Mucosa of rectum (tissue), 2 donors: ENCODE results near the gene C5orf24.

ENCODE experiments used
- H3K27ac ChIP-seq, 2 donors: one replicate each; pipeline ENCODE4 v1.7.0; 2013; ENCODE audit warnings: inconsistent platforms in 2 of 2, low read depth in 2 of 2, low read length in 2 of 2
- H3K27me3 ChIP-seq, 2 donors: one replicate each; pipeline ENCODE4 v1.7.0; 2013; ENCODE audit warnings: low read length in 2 of 2; ENCODE audit not compliant: control insufficient read depth in 2 of 2, insufficient read depth in 2 of 2
- H3K36me3 ChIP-seq, 2 donors: one replicate each; pipeline ENCODE4 v1.7.0; 2013; ENCODE audit warnings: low read length in 2 of 2; ENCODE audit not compliant: control insufficient read depth in 2 of 2, insufficient read depth in 2 of 2
- H3K4me1 ChIP-seq, 2 donors: one replicate each; pipeline ENCODE4 v1.7.0; 2013; ENCODE audit warnings: low read length in 2 of 2, mild to moderate bottlenecking in 1 of 2; ENCODE audit not compliant: control insufficient read depth in 2 of 2, insufficient read depth in 2 of 2
- H3K4me3 ChIP-seq, 2 donors: one replicate each; pipeline ENCODE4 v1.7.0; 2013; ENCODE audit warnings: low read length in 2 of 2
- H3K9ac ChIP-seq, 2 donors: one replicate each; pipeline ENCODE4 v1.7.0; 2013; ENCODE audit warnings: low read length in 2 of 2, low read depth in 1 of 2, mild to moderate bottlenecking in 1 of 2
- H3K9me3 ChIP-seq, 2 donors: one replicate each; pipeline ENCODE4 v1.7.0; 2013; ENCODE audit warnings: low read length in 2 of 2; ENCODE audit not compliant: control insufficient read depth in 2 of 2
- donor health status: healthy.
- donor health status: Normal muscosa, but diverticular disease.

The C5orf24 gene

DNA sequence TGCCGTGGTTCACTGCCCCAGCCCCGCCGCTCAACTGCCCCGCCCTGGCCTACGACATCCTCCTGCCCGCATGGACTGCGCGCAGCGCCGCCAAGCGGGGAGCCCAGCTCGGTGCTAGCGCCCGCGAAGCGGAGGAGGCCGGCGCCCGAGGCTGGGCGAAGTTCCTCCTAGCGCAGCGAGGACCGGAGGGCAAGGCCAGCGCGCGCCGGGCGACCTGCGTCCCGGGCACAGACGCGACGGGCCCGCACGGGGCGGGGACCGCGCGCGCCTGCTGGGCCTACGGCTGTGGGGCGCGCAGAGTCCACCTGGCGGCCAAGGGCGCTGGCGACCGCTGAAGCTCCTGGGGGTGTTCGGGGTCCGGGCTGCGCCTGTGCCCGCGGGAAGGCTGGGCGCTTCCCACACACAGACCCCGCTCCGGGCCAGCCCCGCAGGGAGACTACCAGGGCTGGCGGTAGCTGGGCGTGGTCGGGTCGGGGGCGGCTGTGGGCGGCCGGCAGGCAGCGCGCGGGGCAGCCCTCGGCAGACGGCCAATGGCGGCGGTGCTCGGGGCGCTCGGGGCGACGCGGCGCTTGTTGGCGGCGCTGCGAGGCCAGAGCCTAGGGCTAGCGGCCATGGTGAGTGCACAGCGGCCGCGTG lies 59.0 kb downstream of the C5orf24 start, which contains the start of gene PCBD2:
Gene PCBD2 (plus strand): TSS at position 522 of the 636 bp plus-strand sequence. CDS start 9 bp downstream, at position 531.
- Histone ChIP-seq H3K9ac (peak within 1 kb of the TSS; percentile 89 to 92), H3K27me3 (no peaks in the 10 kb centered on the region)

DNA sequence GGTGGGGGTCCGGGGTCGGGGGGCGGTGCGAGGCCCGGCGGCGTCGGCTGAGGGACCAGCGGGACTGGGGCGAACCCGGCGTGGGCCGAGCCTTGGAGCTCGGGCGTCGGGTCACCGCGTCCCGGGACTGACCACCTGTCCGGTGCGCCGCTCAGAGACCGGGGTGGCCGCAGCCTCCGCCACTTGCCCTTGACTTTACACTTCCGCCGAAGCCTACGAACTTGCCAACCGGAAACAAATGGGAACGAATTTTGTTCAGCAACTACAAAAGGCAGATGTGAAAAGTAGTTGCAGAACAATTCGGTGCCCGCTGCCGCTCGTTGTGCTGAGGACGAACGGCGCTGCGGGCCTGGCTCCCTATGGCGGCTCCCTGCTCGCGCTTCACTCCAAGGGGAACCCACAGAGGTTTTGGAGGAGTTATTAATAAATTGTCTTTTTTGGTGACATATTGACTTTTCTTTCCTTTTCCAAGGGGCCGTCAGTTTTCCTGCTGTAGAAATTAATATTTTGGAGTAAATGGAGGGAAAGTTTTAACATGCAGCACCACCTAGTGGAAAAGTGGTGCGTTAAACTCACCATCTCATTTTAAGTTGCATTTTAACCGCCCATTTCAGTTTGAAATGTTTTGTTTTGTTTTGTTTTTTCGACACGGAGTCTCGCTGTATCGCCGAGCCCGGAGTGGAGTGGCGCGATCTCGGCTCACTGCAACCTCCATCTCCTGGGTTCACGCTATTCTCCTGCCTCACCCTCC lies 59.7 kb downstream of the C5orf24 start:
- H3K9me3 ChIP-seq = no peaks in the 10 kb centered on the region
- H3K27me3 ChIP-seq = no peaks in the 10 kb centered on the region
- H3K4me3 ChIP-seq = peak overlapping the region; percentile 80 to 91
- peak overlapping the region; percentile 97 to 99 for H3K27ac ChIP-seq
- peaks cover 0 to 4% of the 10 kb centered on the region in 2 donors for H3K36me3 ChIP-seq
- H3K9ac ChIP-seq = peak overlapping the region; percentile 89
- peaks cover 3% of the 10 kb centered on the region in 2 donors for H3K4me1 ChIP-seq

More for the DNA sequence above, 59.0 kb downstream of the C5orf24 start, which contains the start of gene PCBD2:
- peaks cover 3% of the 10 kb centered on the region in 2 donors for H3K4me1 ChIP-seq
- peak within 1 kb of the TSS; percentile 80 to 91 for H3K4me3 ChIP-seq
- peaks cover 4 to 9% of the 10 kb centered on the region in 2 donors for H3K36me3 ChIP-seq
- H3K27ac ChIP-seq = peak within 1 kb of the TSS; percentile 97 to 99
- H3K9me3 ChIP-seq = no peaks in the 10 kb centered on the region

DNA sequence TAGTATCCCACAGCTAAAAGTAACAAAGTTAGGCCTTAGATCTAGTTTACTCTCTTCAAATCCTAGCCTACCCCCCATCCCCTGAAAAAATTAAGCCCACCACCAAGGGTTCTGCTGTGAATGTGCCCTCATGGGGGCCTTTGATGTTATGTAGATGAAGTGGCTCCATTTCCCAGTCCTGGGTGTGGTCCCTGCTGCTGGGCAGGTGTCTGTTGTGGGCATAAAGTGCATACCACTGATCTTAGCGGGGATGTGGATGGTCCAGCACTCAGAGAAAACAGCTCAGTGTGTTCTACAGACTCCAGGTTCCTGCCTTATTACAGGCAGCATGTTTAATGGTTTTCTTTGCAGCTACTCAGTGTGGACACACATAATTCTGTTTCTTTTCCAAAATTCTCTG lies 61.0 kb downstream of the C5orf24 start:
- Histone ChIP-seq H3K9ac (peak overlapping the region in 1 of 2 donors; percentile 6), H3K4me1 (peaks cover 3% of the 10 kb centered on the region in 2 donors), H3K9me3 (no peaks in the 10 kb centered on the region), H3K36me3 (peaks cover 2 to 8% of the 10 kb centered on the region in 2 donors), H3K4me3 (no peak overlapping the region), H3K27ac (no peak overlapping the region), H3K27me3 (no peaks in the 10 kb centered on the region)
